Sigmoid colon (tissue), 4 donors: ENCODE data around the gene SH3BP1.

Experiments used
- CTCF ChIP-seq, 4 experiments: fragments of 450-650 bp in 3 of 4; fragments of 200-600 bp in 1 of 4; IDR thresholded peaks; one replicate each; pipeline ENCODE4 v1.5.1; 2016 to 2019; ENCODE audit warnings: antibody characterized with exemption in 4 of 4, mild to moderate bottlenecking in 3 of 4, moderate library complexity in 2 of 4
- EP300 ChIP-seq, 4 donors: sonication (generic); formaldehyde crosslinking; IDR thresholded peaks; one replicate each; pipeline ENCODE4 v1.6.1; 2017; ENCODE audit warnings: antibody characterized with exemption in 4 of 4
- POLR2A ChIP-seq, 2 donors: fragments of 450-650 bp; IDR thresholded peaks; one replicate each; pipeline ENCODE4 v1.6.1; 2016; ENCODE audit warnings: antibody characterized with exemption in 2 of 2, mild to moderate bottlenecking in 2 of 2, moderate library complexity in 2 of 2
- POLR2AphosphoS5 ChIP-seq, 4 donors: sonication (generic); formaldehyde crosslinking; IDR thresholded peaks; one replicate each; pipeline ENCODE4 v1.6.1; 2017; ENCODE audit warnings: antibody characterized with exemption in 4 of 4

DNA sequence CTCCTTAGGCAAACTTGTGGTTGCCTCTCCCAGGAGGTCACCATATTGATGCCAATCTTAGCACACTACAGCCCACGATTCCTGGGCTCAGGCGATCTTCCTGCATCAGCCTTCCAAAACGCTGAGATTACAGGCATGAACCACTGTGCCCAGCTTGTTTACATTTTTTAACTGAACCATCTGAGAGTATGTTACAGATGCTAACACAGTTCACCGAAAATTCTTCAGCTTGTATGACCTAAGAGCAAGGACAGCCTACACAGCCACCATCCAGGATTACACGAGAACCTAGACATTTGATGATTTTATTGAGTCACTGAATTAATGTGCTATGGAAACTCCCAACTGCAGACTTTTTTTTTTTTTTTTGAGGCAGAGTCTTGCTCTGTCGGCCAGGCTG is 30.1 kb downstream of the SH3BP1 start:
- no peak for TF ChIP-seq CTCF (IDR thresholded peaks at IDR 0.05)
- TF ChIP-seq POLR2AphosphoS5 (IDR thresholded peaks at IDR 0.05), result no peak
- no peak for TF ChIP-seq POLR2A (IDR thresholded peaks at IDR 0.05)
- no peak for TF ChIP-seq EP300 (IDR thresholded peaks at IDR 0.05)
